GM21360 (cell line): ENCODE data around the gene FIBP.
"Not testable (repeated sequence)": the region's sequence is repeated elsewhere in the genome, so short reads cannot be mapped to it uniquely, and the experiment has no call there.

Experiments
- ATAC-seq: cut with Tn5 transposase; IDR thresholded peaks from one replicate; pipeline ENCODE4 v1.9.1; 2021; ENCODE audit warnings: mild to moderate bottlenecking, moderate library complexity; ENCODE audit not compliant: unreplicated experiment

Gene FIBP

GRCh38 chr11:65915101-65915820 lies 27.0 kb upstream of the FIBP start:
- ATAC-seq: no peak

- ATAC-seq: no peak
Measured at GRCh38 chr11:65912845-65913244, 24.6 kb upstream of the FIBP start.

- no peak for ATAC-seq
Measured at GRCh38 chr11:65911682-65912568, 23.7 kb upstream of the FIBP start.

- no peak for ATAC-seq
Measured at GRCh38 chr11:65907878-65908277, 19.6 kb upstream of the FIBP start.

GRCh38 chr11:65906602-65907001 lies 18.3 kb upstream of the FIBP start:
- no peak for ATAC-seq

- ATAC-seq: no peak
Measured at GRCh38 chr11:65903715-65904114, 15.4 kb upstream of the FIBP start.

- no peak for ATAC-seq
Measured at GRCh38 chr11:65903068-65903481, 14.8 kb upstream of the FIBP start.

- no peak for ATAC-seq
Measured at GRCh38 chr11:65900899-65901180, 12.6 kb upstream of the FIBP start.

- ATAC-seq: peak; percentile 70
Measured at GRCh38 chr11:65900125-65900898, 12.0 kb upstream of the FIBP start, which contains the start of gene FOSL1. FOSL1 (minus strand) TSS chr11:65900388; CDS start chr11:65900339, 49 bp downstream.

- no peak for ATAC-seq
Measured at GRCh38 chr11:65899356-65900124, 11.3 kb upstream of the FIBP start.

- ATAC-seq: no peak
Measured at GRCh38 chr11:65898656-65899355, 10.5 kb upstream of the FIBP start.

- ATAC-seq: no peak
Measured at GRCh38 chr11:65897020-65897471, 8.8 kb upstream of the FIBP start.

- no peak for ATAC-seq
Measured at GRCh38 chr11:65896034-65896999, 8.0 kb upstream of the FIBP start.

GRCh38 chr11:65895482-65895981 lies 7.3 kb upstream of the FIBP start:
- ATAC-seq: no peak

- ATAC-seq: no peak
Measured at GRCh38 chr11:65894034-65894591, 5.8 kb upstream of the FIBP start.

- ATAC-seq: no peak
Measured at GRCh38 chr11:65892661-65893317, 4.5 kb upstream of the FIBP start.

GRCh38 chr11:65892137-65892540 lies 3.9 kb upstream of the FIBP start:
- not testable (repeated sequence) for ATAC-seq
